C4-2B (cell line): ENCODE data around the gene MAP1B.

Experiments used
- H3K27ac ChIP-seq: fragments of 450-650 bp; 2 replicates; pipeline ENCODE4 v1.5.1; 2017
- ZFX ChIP-seq: fragments of 450-650 bp; IDR thresholded peaks from 2 replicates; pipeline ENCODE4 v1.6.1; 2017
- TF ChIP-seq, protein P1 (sequence below): fragments of 450-650 bp; conservative IDR thresholded peaks from 2 replicates; pipeline ENCODE4 v1.5.1; 2017; ENCODE audit warnings: mild to moderate bottlenecking

MAP1B gene

DNA sequence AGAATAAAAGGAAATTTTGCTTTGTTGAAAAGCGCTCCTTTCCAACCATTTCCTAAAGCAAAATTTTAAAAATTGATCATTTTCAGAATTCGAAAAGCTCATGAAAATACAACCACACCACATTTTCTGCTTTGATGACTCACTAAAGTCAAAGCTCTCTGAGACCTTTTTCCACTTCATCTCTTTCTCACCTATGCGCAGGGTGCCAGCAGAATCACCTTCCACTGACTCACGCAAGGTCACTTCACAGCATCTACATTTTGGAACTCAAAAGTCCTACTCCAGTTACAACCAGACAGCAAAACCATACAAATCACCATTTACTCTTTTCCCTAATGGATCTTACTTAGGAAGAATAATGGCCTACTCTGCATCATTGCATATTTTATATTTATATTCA is 106.2 kb downstream of the MAP1B start:
- TF ChIP-seq ZFX, result no peak
- TF ChIP-seq, protein P1, sequence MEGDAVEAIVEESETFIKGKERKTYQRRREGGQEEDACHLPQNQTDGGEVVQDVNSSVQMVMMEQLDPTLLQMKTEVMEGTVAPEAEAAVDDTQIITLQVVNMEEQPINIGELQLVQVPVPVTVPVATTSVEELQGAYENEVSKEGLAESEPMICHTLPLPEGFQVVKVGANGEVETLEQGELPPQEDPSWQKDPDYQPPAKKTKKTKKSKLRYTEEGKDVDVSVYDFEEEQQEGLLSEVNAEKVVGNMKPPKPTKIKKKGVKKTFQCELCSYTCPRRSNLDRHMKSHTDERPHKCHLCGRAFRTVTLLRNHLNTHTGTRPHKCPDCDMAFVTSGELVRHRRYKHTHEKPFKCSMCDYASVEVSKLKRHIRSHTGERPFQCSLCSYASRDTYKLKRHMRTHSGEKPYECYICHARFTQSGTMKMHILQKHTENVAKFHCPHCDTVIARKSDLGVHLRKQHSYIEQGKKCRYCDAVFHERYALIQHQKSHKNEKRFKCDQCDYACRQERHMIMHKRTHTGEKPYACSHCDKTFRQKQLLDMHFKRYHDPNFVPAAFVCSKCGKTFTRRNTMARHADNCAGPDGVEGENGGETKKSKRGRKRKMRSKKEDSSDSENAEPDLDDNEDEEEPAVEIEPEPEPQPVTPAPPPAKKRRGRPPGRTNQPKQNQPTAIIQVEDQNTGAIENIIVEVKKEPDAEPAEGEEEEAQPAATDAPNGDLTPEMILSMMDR, result no peak

DNA sequence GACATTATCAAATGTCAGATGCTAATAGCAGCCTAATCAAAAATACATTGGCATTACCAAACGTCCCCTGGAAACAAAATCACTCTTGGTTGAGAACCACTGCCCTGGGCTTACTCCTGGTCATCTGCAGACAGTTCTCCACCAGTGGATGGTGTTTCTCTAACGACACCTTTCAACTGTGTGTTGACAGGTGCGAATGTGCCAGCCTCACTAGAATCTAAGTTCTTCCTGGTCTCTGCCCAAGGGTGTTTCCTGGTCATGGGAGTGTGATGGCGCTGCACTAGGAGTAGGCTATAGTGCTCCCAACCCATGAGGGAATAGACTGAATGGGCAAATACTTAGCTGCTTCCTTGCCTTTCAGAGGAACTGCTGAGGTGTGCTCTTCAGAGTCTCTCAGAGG is 106.9 kb downstream of the MAP1B start:
- H3K27ac ChIP-seq, result no peak overlapping the region
- TF ChIP-seq ZFX, result no peak
- TF ChIP-seq, protein P1, result no peak

More for the DNA sequence above, 106.2 kb downstream of the MAP1B start:
- no peak overlapping the region for H3K27ac ChIP-seq

DNA sequence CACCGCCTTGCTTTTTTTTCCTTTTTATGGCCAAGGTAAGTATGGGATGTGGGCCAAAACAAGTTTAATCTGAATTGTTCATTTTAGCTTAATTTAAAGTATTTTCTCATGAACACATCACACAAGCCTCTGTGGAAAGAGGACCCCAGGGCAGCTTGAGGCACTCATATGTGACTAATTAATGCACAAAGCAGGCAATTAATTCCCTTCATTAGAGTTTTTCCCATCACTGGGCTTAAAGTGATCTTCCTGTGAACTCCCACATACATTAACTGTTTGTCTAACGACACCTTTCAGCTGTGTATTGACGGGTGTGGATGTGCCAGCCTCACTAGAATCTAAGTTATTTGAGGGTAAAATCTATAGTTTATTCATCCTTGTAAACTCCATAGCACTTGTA is 109.5 kb downstream of the MAP1B start:
- no peak overlapping the region for H3K27ac ChIP-seq
- TF ChIP-seq ZFX, result no peak
- TF ChIP-seq, protein P1, result no peak

DNA sequence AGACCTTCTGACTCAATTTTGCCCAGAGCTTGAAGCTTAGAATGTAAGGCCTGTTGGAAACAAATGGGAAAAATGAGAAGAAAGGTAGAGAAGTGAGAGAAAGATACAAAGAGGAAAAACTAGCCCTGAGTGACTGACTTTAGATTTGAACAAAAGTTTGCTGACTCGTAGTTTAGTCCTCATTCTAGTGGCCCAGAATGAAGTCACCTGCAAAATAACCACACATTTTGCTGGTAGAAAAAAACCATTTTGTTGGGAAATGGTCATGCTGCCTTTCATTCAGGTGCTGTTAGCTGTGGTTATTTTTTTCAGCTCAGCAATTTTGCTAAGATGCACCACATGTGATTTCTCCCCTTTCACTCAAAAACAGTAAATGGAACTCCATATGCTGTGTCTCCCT is 113.8 kb downstream of the MAP1B start:
- no peak overlapping the region for H3K27ac ChIP-seq
- TF ChIP-seq, protein P1, result no peak
- no peak for TF ChIP-seq ZFX

DNA sequence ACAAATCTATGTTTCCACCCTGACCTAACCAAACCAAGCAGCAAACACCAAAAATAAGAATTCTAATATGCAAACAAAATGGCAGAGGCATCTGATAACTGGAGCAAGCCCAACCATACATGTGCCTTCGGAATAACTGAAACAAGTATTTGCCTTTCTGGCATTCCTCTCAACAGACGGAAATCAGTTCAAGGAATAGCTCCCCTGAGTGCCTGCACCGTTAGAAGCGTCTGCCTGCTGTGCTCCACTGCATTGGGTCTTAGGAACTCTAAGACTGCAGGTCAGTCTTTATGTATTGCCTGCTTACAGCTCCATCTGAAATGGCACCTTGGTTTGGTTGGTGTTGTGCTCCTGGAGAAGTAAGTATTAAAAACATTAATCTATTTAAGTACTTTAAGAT is 114.3 kb downstream of the MAP1B start:
- H3K27ac ChIP-seq, result no peak overlapping the region
- TF ChIP-seq, protein P1, result no peak
- TF ChIP-seq ZFX, result no peak

DNA sequence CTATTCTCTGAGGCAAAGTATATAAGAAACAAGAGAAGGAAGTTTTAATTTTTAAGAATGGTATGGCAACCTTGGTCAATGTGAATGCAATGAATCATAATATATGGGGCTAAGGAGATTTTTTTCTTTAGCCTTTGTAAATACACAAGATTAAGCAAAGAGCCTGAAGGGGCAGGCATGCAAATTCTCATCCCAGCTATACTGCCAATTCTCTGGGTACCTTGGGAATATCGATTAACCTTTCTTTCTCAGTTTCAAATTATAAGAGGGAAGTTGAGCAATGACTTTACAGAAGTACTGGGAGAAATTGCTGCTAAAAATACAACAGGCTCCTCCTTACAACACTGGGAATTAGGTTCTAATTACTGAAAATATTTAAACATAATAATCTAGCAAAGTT is 115.2 kb downstream of the MAP1B start:
- no peak overlapping the region for H3K27ac ChIP-seq
- no peak for TF ChIP-seq ZFX
- TF ChIP-seq, protein P1, result no peak

DNA sequence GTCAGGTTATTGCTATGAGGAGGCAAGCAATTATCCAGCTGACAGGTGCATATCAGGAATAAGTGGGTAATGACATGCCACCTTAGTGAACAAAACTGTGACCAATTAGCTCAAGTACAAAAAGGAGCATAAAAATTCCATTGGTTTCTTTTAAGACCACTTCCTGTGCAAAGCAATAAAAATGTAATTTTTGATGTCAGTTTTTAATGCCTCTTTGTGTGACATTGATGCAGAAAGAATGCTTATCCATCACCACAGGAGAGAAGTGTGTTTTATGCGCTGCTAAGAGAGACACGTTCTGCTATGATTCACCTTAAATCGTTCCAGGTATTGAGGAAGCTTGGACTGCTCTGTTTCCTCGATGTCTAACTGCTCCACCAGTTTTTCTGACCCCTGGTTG is 116.1 kb downstream of the MAP1B start:
- H3K27ac ChIP-seq, result no peak overlapping the region
- TF ChIP-seq, protein P1, result no peak
- TF ChIP-seq ZFX, result no peak
